ENCODE results near the gene PPP1R27. TPM values are rescaled to one million over a fixed set of nuclear protein-coding genes. Genes with fewer than 3 reads are reported as not detected.

Gene PPP1R27
- total RNA-seq, 1 experiment from 2014 or later: 0.47 TPM

DNA sequence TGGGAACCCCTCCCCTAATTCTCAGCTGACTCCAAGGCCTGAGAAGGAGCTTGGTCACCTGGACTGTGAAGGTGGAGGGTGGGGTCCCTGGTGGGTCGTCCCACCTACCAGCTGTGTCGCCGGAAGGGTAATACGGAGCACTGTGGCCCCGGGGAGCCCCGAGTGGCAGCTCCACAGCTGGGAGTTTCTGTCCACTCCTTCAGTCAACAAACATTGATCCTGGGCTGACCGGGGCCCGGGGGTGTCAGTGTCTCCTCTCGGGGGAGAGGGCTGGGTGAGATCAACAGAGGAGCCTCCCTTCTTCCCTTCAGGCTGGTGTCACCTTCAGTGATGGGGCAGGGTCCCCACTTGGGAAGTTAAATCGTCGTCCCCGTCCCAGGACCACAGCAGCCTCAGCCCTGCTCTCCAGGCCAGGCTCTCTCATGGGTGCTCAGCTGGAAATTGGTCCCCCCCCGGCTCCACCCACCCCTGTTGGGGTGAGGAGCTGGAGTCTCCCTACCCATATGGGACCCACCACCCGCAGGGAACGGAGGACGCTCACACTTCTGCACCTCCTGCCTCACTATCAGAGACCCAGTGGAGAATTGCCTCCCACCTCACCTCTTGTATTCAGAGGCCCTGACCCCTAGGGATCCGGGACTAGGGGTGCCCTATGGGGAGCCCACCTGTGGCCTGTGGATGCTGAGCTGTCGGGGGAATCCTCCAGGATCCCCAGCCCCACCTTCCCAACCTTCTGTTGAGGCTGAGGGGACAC is 29.0 kb downstream of the PPP1R27 start:
- DNase-seq (ENCODE audit: low read depth): no peak

DNA sequence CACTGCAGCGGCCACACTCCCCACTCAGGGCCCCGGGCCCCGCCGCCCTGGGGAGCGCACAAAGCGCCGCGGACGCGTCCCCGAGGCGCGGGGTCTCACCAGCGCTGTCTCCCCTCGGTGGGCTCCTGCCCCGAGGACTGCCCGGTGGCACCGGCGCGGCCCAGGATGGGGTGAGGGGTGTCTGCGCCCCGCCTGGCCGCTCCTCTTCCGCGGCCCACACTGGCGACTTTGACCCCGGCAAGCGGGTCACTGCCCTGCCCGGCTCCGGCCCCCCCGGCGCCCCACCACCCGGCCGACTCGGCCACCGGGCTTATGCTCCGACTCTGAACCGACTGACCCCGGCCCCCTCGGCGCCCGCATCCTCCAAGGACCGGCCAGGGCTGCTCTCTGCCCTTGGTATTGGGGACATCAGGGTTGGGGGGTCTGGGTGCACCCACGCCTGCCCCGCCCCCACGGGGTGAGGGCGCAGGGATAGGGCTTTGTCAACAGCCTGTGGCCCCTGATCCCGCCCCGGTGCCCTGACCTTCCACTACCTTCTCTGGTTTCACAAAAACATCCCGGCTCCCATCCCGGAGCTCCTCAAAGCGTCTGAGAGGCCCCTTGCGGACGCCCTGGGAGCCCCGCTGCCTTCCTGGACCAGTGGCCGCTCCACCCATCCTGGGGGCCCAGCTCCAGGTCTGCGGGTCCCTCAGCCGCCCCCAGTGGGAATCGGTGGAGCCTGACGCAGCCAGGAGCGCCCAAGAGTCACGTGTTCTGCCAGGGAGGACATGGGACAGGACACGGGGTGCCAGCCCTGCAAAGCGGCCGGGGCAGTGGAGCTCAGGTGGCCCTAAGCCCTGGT is 30.1 kb downstream of the PPP1R27 start:
- DNase-seq (ENCODE audit: low read depth): no peak

DNA sequence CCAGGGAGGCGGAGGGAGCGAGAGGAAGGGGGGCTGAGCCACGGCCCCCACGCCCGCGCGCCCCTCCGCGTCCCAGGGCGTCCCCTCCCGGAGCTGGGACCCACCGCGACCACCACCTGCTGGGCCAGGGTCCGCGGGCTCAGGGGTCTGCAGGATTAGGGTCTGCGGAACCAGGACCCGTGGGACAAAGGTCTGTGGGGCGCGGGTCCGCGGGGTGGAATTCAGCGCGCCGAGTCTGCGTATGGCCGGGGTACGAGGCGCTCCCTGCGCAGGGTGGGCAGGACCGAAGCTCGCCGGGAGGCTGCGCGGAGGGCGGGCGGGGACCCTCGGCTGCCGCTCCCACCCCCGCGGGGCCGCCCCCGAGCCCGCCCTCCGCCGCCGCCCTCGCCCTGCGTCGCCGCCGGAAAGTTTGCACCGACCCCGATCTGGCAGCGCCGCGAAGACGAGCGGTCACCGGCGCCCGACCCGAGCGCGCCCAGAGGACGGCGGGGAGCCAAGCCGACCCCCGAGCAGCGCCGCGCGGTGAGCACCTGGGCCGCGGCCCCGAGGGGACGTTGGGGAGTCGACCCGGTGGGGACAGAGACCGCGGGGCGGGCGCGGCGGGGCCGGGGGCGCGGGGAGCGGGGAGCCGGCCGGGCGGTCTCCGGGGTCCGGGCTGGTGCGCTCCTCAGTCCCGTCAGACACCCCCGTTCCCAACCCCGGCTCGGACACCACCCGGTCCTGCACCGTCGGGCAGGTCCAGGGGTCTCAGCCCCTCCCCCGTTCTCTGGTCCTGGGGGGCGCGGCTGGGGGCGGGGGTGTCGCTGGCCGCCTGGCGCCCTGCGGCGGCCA is 30.9 kb downstream of the PPP1R27 start, which contains the start of gene GCGR:
Gene GCGR (plus strand): TSS at position 423 of the 831 bp plus-strand sequence. CDS start 4,869 bp downstream, outside the sequence.
- DNase-seq (ENCODE audit: low read depth): no peak

DNA sequence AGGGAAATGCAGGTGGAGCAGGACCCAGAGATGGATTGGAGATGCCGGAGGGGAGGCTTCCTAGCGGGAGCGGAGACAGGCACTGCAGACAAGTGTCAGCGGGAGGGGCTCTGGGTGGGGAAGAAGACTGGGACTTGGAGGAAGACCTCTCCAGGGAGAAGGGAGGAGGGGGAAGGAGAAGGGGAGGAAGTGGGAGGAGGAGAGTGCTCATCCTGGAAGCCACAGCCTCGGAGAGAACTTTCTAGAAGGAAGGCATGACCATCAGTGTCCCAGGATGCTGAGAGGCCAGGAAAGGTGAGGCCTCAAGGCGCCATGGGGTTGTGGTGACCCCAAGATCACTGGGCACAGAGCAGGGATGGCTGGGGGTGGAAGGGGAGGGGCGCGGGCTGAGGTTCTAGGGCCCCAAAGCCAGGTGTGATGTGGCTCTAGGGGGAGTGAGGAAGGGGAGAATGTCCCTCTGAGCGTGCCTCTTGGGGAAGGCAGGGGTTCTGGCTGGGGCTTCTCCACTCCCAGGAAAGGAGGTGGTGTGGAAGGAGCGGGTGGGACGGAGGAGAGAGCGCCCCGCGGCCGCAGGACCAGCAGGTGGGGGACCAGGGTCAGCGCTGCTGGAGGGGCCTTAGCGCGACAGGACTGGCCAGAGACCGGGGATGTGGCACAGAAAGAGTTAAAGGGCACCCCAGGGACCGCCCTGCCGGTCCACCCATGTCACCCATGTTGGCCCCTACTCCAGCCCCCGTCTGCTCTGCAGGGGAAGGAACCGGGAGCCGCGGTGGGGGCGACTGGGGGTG is 31.8 kb downstream of the PPP1R27 start:
- DNase-seq (ENCODE audit: low read depth): no peak

DNA sequence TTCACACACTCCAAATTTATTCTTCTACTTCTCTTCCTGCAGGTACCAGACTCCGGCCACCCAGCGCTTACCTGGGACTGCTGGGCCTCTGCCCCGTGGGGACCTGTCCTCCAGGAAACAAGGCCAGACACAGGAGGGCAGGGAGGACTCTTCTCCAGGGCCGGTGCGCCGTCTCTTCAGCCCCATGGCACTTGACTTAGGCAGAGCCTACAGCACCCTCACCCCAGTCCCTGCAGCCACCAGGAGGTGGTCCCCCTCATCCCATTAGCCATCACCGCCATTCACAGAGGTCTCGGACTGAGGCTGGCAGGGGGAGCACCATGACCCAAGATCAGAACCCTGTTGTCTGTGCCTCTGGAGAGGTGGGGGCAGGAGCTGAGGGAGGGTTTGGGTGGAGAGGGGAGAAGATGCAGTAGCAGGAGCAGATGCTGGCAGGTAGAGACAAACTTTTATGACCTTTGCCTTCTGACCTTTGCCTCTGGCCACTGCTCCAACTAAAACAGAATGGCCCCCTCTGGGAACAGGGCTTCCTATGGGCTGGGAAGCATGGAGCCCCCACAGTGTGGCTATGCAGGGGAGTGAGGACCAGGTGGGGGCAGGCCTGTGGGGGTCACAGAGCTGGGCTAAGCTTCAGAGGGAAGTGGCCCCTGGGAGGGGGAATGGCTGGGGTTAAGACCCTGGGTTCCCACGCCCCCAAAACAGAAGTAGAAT is 32.6 kb downstream of the PPP1R27 start:
- no peak for DNase-seq (ENCODE audit: low read depth)

DNA sequence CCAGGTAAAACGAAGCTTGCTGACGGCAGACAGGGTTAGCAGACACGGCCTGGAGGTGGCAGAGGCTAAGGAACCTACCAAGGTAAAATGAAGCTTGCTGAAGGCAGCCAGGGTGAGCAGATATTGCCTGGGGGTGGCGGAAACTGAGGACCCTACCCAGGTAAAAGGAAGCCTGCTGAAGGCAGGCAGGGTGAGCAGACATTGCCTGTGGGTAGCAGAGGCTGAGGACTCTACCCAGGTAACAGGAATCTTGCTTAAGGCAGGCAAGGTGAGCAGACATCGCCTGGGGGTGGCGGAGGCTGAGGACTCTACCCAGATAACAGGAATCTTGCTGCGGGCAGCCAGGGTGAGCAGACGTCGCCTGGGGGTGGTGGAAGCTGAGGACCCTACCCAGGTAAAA is 33.5 kb downstream of the PPP1R27 start:
- DNase-seq (ENCODE audit: low read depth): no peak

DNA sequence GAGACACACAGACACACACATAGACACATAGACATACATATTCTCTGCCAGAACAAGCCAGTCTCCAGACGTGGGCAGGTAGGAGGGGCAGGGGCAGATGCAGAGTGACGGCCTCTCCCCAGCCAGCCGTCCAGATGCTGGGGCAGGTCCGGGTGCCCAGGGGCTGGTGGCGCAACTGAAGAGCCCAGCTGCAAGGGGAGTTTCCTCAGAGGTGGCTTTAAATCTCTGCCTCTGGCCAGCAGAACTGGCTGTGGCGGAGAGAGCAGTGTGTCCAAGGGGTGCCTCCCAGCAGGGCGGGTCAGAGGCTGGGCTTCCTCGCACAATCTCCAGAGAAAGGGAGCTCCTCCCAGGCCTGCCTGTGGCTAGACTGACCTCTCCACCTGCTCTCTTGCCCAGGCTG is 40.3 kb downstream of the PPP1R27 start:
- DNase-seq (ENCODE audit: low read depth): no peak

DNA sequence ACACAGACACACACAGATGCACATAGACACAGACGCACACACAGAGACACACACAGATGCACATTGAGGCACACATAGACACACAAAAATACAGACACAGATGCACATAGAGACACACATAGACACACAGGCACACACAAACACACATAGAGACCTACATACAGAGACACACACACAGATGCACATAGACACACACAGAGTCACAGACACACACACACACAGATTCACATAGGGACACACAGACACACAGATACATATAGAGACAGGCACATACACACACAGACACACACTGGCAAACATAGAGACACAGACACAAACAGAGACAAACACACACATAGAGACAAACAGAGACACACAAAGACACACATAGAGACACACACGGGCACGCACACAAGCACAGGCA is 40.8 kb downstream of the PPP1R27 start:
- no peak for DNase-seq (ENCODE audit: low read depth)

DNA sequence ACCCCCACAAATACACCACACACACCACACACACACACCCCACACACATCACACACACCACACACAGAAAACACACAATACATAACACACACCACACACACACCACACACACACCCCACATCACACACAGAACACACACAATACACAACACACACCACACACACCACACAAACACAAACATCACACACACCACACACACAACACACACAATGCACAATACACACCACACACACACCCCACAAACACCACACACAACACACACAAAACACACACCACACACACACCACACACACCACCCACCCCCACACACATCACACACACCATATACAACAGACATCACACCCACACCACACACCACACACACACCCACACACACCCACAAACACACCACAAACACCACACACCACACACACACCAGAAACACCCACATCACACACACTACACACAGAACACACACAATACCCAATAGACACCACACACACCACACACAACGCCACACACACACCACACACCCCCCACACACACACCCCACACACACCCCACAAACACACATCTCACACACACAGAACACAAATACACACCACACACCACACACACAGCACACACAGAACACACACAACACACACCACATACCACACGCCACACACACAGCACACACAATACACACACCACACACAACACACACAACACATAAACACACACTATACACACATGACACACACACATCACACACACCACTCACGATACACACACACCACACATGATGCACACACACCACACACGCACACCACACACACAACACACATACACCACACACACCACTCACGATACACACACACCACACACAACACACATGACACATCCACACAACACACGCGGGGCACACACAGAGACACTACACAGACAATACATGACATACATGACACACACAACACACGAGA is 41.9 kb downstream of the PPP1R27 start:
- DNase-seq (ENCODE audit: low read depth): no peak

Other genes starting within 250 kb of the PPP1R27 start
- 65.3 and 83.9 TPM in 2 replicates for gene NPLOC4, start 197.9 kb downstream of the PPP1R27 start, total RNA-seq (2014; rRNA removed; shearing (Covaris generic))
- 1.4 and 2.2 TPM in 2 replicates for gene TSPAN10, start 197.9 kb downstream of the PPP1R27 start, total RNA-seq (2014; rRNA removed; shearing (Covaris generic))
- 0.10 and 0.35 TPM in 2 replicates for gene PDE6G, start 178.5 kb downstream of the PPP1R27 start, total RNA-seq (2014; rRNA removed; shearing (Covaris generic))
- gene OXLD1, start 168.4 kb downstream of the PPP1R27 start, total RNA-seq (2014; rRNA removed; shearing (Covaris generic)): 63.5 and 66.8 TPM in 2 replicates
- 47.3 and 60.3 TPM in 2 replicates for gene CCDC137, start 168.3 kb downstream of the PPP1R27 start, total RNA-seq (2014; rRNA removed; shearing (Covaris generic))
- gene ARL16, start 151.3 kb downstream of the PPP1R27 start, total RNA-seq (2014; rRNA removed; shearing (Covaris generic)): 47.9 and 59.7 TPM in 2 replicates
- gene HGS, start 151.0 kb downstream of the PPP1R27 start, total RNA-seq (2014; rRNA removed; shearing (Covaris generic)): 165 and 172 TPM in 2 replicates
- 51.9 and 57.7 TPM in 2 replicates for gene MRPL12, start 131.7 kb downstream of the PPP1R27 start, total RNA-seq (2014; rRNA removed; shearing (Covaris generic))
- 96.9 and 106 TPM in 2 replicates for gene SLC25A10, start 122.8 kb downstream of the PPP1R27 start, total RNA-seq (2014; rRNA removed; shearing (Covaris generic))
- gene GCGR, start 30.9 kb downstream of the PPP1R27 start, total RNA-seq (2014; rRNA removed; shearing (Covaris generic)): not detected in 2 replicates
- gene MCRIP1, start 1.8 kb downstream of the PPP1R27 start, total RNA-seq (2014; rRNA removed; shearing (Covaris generic)): 81.9 and 87.0 TPM in 2 replicates
- gene P4HB, start 25.5 kb upstream of the PPP1R27 start, total RNA-seq (2014; rRNA removed; shearing (Covaris generic)): 784 and 825 TPM in 2 replicates
- gene ARHGDIA, start 36.3 kb upstream of the PPP1R27 start, total RNA-seq (2014; rRNA removed; shearing (Covaris generic)): 206 and 315 TPM in 2 replicates
- gene ALYREF, start 56.5 kb upstream of the PPP1R27 start, total RNA-seq (2014; rRNA removed; shearing (Covaris generic)): 311 and 338 TPM in 2 replicates
- gene ANAPC11, start 56.7 kb upstream of the PPP1R27 start, total RNA-seq (2014; rRNA removed; shearing (Covaris generic)): 100 and 133 TPM in 2 replicates
- 0.13 and 0.34 TPM in 2 replicates for gene NPB, start 67.2 kb upstream of the PPP1R27 start, total RNA-seq (2014; rRNA removed; shearing (Covaris generic))
- 27.6 and 34.8 TPM in 2 replicates for gene PCYT2, start 76.3 kb upstream of the PPP1R27 start, total RNA-seq (2014; rRNA removed; shearing (Covaris generic))
- 19.4 and 20.2 TPM in 2 replicates for gene SIRT7, start 83.1 kb upstream of the PPP1R27 start, total RNA-seq (2014; rRNA removed; shearing (Covaris generic))
- gene MAFG, start 92.7 kb upstream of the PPP1R27 start, total RNA-seq (2014; rRNA removed; shearing (Covaris generic)): 19.2 and 21.1 TPM in 2 replicates
- 58.8 and 67.1 TPM in 2 replicates for gene PYCR1, start 102.2 kb upstream of the PPP1R27 start, total RNA-seq (2014; rRNA removed; shearing (Covaris generic))
- gene MYADML2, start 112.2 kb upstream of the PPP1R27 start, total RNA-seq (2014; rRNA removed; shearing (Covaris generic)): not detected in 2 replicates
- gene NOTUM, start 126.1 kb upstream of the PPP1R27 start, total RNA-seq (2014; rRNA removed; shearing (Covaris generic)): not detected in 2 replicates
- gene ASPSCR1, start 142.6 kb upstream of the PPP1R27 start, total RNA-seq (2014; rRNA removed; shearing (Covaris generic)): 41.2 and 49.3 TPM in 2 replicates
- gene CENPX, start 187.8 kb upstream of the PPP1R27 start, total RNA-seq (2014; rRNA removed; shearing (Covaris generic)): 97.0 and 172 TPM in 2 replicates
- 16.1 and 17.2 TPM in 2 replicates for gene LRRC45, start 188.3 kb upstream of the PPP1R27 start, total RNA-seq (2014; rRNA removed; shearing (Covaris generic))
- gene RAC3, start 196.6 kb upstream of the PPP1R27 start, total RNA-seq (2014; rRNA removed; shearing (Covaris generic)): 41.7 and 46.9 TPM in 2 replicates
- 75.1 and 83.5 TPM in 2 replicates for gene DCXR, start 202.6 kb upstream of the PPP1R27 start, total RNA-seq (2014; rRNA removed; shearing (Covaris generic))
- 21.9 and 31.5 TPM in 2 replicates for gene RFNG, start 216.8 kb upstream of the PPP1R27 start, total RNA-seq (2014; rRNA removed; shearing (Covaris generic))
- 240 and 272 TPM in 2 replicates for gene GPS1, start 216.8 kb upstream of the PPP1R27 start, total RNA-seq (2014; rRNA removed; shearing (Covaris generic))
- gene DUS1L, start 230.8 kb upstream of the PPP1R27 start, total RNA-seq (2014; rRNA removed; shearing (Covaris generic)): 114 and 122 TPM in 2 replicates

Data from HT1080 (cell line).